SK-N-SH treated with all-trans-retinoic acid at 6 μM for 48 hours (cell line): ENCODE measurements around the gene SCAP.

ENCODE experiments used
- ATAC-seq: fragments of 200-7000 bp; cut with Tn5 transposase; 3 replicates; pipeline ENCODE4 v1.9.1; 2020; ENCODE audit warnings: mild to moderate bottlenecking, moderate library complexity
- ARNTL ChIP-seq: fragments of 450-650 bp; formaldehyde crosslinking; IDR thresholded peaks from 2 replicates; pipeline ENCODE4 v1.5.0; 2020; ENCODE audit warnings: low read depth, mild to moderate bottlenecking, moderate library complexity, borderline replicate concordance
- BACH2 ChIP-seq: fragments of 250-450 bp; sonication (Bioruptor Pico); IDR thresholded peaks from 2 replicates; pipeline ENCODE4 v1.9.0; 2021; ENCODE audit warnings: mild to moderate bottlenecking, borderline replicate concordance
- CREB5 ChIP-seq: fragments of 250-450 bp; sonication (Bioruptor Pico); IDR thresholded peaks from 2 replicates; pipeline ENCODE4 v1.5.1; 2020; ENCODE audit warnings: low read depth, mild to moderate bottlenecking, moderate library complexity
- CSDC2 ChIP-seq: fragments of 250-450 bp; sonication (Bioruptor Pico); IDR thresholded peaks from 2 replicates; pipeline ENCODE4 v1.5.0; 2020; ENCODE audit warnings: mild to moderate bottlenecking, moderate library complexity
- CSRNP3 ChIP-seq: fragments of 250-450 bp; sonication (Bioruptor Pico); IDR thresholded peaks from 2 replicates; pipeline ENCODE4 v1.5.1; 2021; ENCODE audit warnings: mild to moderate bottlenecking, moderate library complexity
- ESRRG ChIP-seq: fragments of 250-450 bp; sonication (Bioruptor Pico); IDR thresholded peaks from 2 replicates; pipeline ENCODE4 v1.6.1; 2021; ENCODE audit warnings: mild to moderate bottlenecking
- GLIS3 ChIP-seq: fragments of 250-450 bp; sonication (Bioruptor Pico); IDR thresholded peaks from 2 replicates; pipeline ENCODE4 v1.5.0; 2020; ENCODE audit warnings: mild to moderate bottlenecking, moderate library complexity
- OSR1 ChIP-seq: fragments of 250-450 bp; sonication (Bioruptor Pico); IDR thresholded peaks from 2 replicates; pipeline ENCODE4 v1.8.0; 2022; ENCODE audit warnings: moderate library complexity, mild to moderate bottlenecking, inconsistent platforms
- PATZ1 ChIP-seq: fragments of 250-450 bp; sonication (Bioruptor Pico); IDR thresholded peaks from 2 replicates; pipeline ENCODE4 v1.8.0; 2020; ENCODE audit warnings: mild to moderate bottlenecking, moderate library complexity, borderline replicate concordance
- POU6F1 ChIP-seq: fragments of 250-450 bp; sonication (Bioruptor Pico); IDR thresholded peaks from 2 replicates; pipeline ENCODE4 v1.8.0; 2021; ENCODE audit warnings: low read depth, mild to moderate bottlenecking, moderate library complexity, borderline replicate concordance
- PPARA ChIP-seq: fragments of 250-450 bp; sonication (Bioruptor Pico); IDR thresholded peaks from 2 replicates; pipeline ENCODE4 v1.5.0; 2020; ENCODE audit warnings: mild to moderate bottlenecking, borderline replicate concordance
- RARB ChIP-seq: fragments of 250-450 bp; sonication (Bioruptor Pico); IDR thresholded peaks from 2 replicates; pipeline ENCODE4 v1.8.0; 2021; ENCODE audit warnings: mild to moderate bottlenecking, moderate library complexity
- SNAI2 ChIP-seq: fragments of 250-450 bp; sonication (Bioruptor Pico); IDR thresholded peaks from 2 replicates; pipeline ENCODE4 v1.5.0; 2020; ENCODE audit warnings: mild to moderate bottlenecking, moderate library complexity
- TCF4 ChIP-seq: fragments of 250-450 bp; sonication (Bioruptor Pico); IDR thresholded peaks from 2 replicates; pipeline ENCODE4 v1.8.0; 2021; ENCODE audit warnings: mild to moderate bottlenecking, moderate library complexity, borderline replicate concordance
- TOX ChIP-seq: fragments of 250-450 bp; sonication (Bioruptor Pico); IDR thresholded peaks from 2 replicates; pipeline ENCODE4 v1.8.0; 2021; ENCODE audit warnings: mild to moderate bottlenecking, moderate library complexity, borderline replicate concordance
- TSHZ2 ChIP-seq: fragments of 250-450 bp; sonication (Bioruptor Pico); IDR thresholded peaks from 2 replicates; pipeline ENCODE4 v1.5.0; 2020; ENCODE audit warnings: mild to moderate bottlenecking, moderate library complexity
- ZC3H10 ChIP-seq: fragments of 250-450 bp; sonication (Bioruptor Pico); IDR thresholded peaks from 2 replicates; pipeline ENCODE4 v1.5.1; 2021; ENCODE audit warnings: mild to moderate bottlenecking, moderate library complexity
- ZFP3 ChIP-seq: fragments of 250-450 bp; sonication (Bioruptor Pico); IDR thresholded peaks from 2 replicates; pipeline ENCODE4 v1.5.0; 2020; ENCODE audit warnings: mild to moderate bottlenecking, moderate library complexity
- ZFP30 ChIP-seq: fragments of 450-650 bp; formaldehyde crosslinking; IDR thresholded peaks from 2 replicates; pipeline ENCODE4 v1.5.0; 2022; ENCODE audit warnings: mild to moderate bottlenecking, moderate library complexity
- ZNF70 ChIP-seq: fragments of 450-650 bp; formaldehyde crosslinking; IDR thresholded peaks from 2 replicates; pipeline ENCODE4 v1.5.0; 2020; ENCODE audit warnings: mild to moderate bottlenecking, moderate library complexity

SCAP gene

GRCh38 chr3:47407896-47408838 is 67.6 kb downstream of the SCAP start:
- TF ChIP-seq ARNTL (CRISPR knock-in tag) (no peak), SNAI2 (CRISPR knock-in tag) (no peak), RARB (no peak), POU6F1 (CRISPR knock-in tag) (no peak), CSDC2 (CRISPR knock-in tag) (no peak), CSRNP3 (no peak), GLIS3 (CRISPR knock-in tag) (no peak), ZC3H10 (CRISPR knock-in tag) (no peak), PATZ1 (CRISPR knock-in tag) (no peak), ZFP3 (CRISPR knock-in tag) (no peak), ZFP30 (CRISPR knock-in tag) (no peak), TOX (CRISPR knock-in tag) (no peak), ESRRG (CRISPR knock-in tag) (no peak), TCF4 (no peak)
- no peak for ATAC-seq

- ATAC-seq, result no peak
- no peak for TF ChIP-seq GLIS3 (CRISPR knock-in tag)
- TF ChIP-seq, all 23 proteins: peak for 0
Measured at GRCh38 chr3:47407237-47407636, 68.5 kb downstream of the SCAP start.

- TF ChIP-seq PATZ1 (CRISPR knock-in tag) (no peak), TCF4 (no peak), ZNF70 (CRISPR knock-in tag) (no peak), PPARA (no peak), OSR1 (no peak), ARNTL (CRISPR knock-in tag) (no peak), ZFP3 (CRISPR knock-in tag) (no peak), CREB5 (CRISPR knock-in tag) (no peak), SNAI2 (CRISPR knock-in tag) (no peak), ZFP30 (CRISPR knock-in tag) (no peak), CSRNP3 (no peak), TSHZ2 (CRISPR knock-in tag) (no peak), BACH2 (CRISPR knock-in tag) (no peak)
- ATAC-seq, result no peak
Measured at GRCh38 chr3:47406762-47407149, 69.0 kb downstream of the SCAP start.
